Activated naive CD8-positive, alpha-beta T cell treated with anti-CD3 and anti-CD28 coated beads, Interleukin-2, amount 50 U/mL, for 16 hours (primary cell): ENCODE results near the gene SPAG16.

Source experiments
- DNase-seq: peaks from one replicate; pipeline ENCODE4 v3.0.0-alpha.2; 2020; ENCODE audit warnings: low read depth, low spot score

The SPAG16 gene

GRCh38 chr2:214076527-214076926, 792.3 kb downstream of the SPAG16 start:
- DNase-seq, result no peak

GRCh38 chr2:214077727-214078126, 793.5 kb downstream of the SPAG16 start:
- no peak for DNase-seq

- no peak for DNase-seq
Observed at GRCh38 chr2:214079032-214079431, 794.8 kb downstream of the SPAG16 start.

- DNase-seq, result no peak
Observed at GRCh38 chr2:214088536-214088935, 804.3 kb downstream of the SPAG16 start.

GRCh38 chr2:214096208-214096715, 812.0 kb downstream of the SPAG16 start:
- no peak for DNase-seq

- no peak for DNase-seq
Observed at GRCh38 chr2:214098811-214099210, 814.5 kb downstream of the SPAG16 start.

GRCh38 chr2:214100488-214100887, 816.2 kb downstream of the SPAG16 start:
- no peak for DNase-seq

- no peak for DNase-seq
Observed at GRCh38 chr2:214103276-214104001, 819.2 kb downstream of the SPAG16 start.

- no peak for DNase-seq
Observed at GRCh38 chr2:214104219-214104618, 820.0 kb downstream of the SPAG16 start.

GRCh38 chr2:214104967-214105366, 820.7 kb downstream of the SPAG16 start:
- no peak for DNase-seq

- no peak for DNase-seq
Observed at GRCh38 chr2:214107726-214108125, 823.5 kb downstream of the SPAG16 start.

- DNase-seq, result no peak
Observed at GRCh38 chr2:214108598-214108997, 824.3 kb downstream of the SPAG16 start.

- no peak for DNase-seq
Observed at GRCh38 chr2:214117054-214117453, 832.8 kb downstream of the SPAG16 start.

GRCh38 chr2:214126135-214126534, 841.9 kb downstream of the SPAG16 start:
- no peak for DNase-seq

- no peak for DNase-seq
Observed at GRCh38 chr2:214127170-214127569, 842.9 kb downstream of the SPAG16 start.

GRCh38 chr2:214127571-214127970, 843.3 kb downstream of the SPAG16 start:
- DNase-seq, result no peak

GRCh38 chr2:214128040-214128439, 843.8 kb downstream of the SPAG16 start:
- no peak for DNase-seq

- no peak for DNase-seq
Observed at GRCh38 chr2:214130114-214130513, 845.9 kb downstream of the SPAG16 start.

- DNase-seq, result no peak
Observed at GRCh38 chr2:214135966-214136365, 851.7 kb downstream of the SPAG16 start.

GRCh38 chr2:214138779-214139178, 854.5 kb downstream of the SPAG16 start:
- DNase-seq, result no peak

GRCh38 chr2:214139630-214140284, 855.5 kb downstream of the SPAG16 start:
- no peak for DNase-seq

GRCh38 chr2:214156971-214157370, 872.7 kb downstream of the SPAG16 start:
- DNase-seq, result no peak

GRCh38 chr2:214158851-214159250, 874.6 kb downstream of the SPAG16 start:
- DNase-seq, result no peak
